OCI-LY3 (cell line): ENCODE results near the gene NR5A2.

Source experiments
- CTCF ChIP-seq: fragments of 200-600, 300-600 bp; sonication (generic); IDR thresholded peaks from 2 replicates; pipeline ENCODE4 v1.5.1; 2014; ENCODE audit warnings: antibody characterized with exemption, low read length, low read depth
- EZH2phosphoT487 ChIP-seq: fragments of 200-600 bp; shearing (Covaris generic); IDR thresholded peaks from 2 replicates; pipeline ENCODE4 v1.6.1; 2018; ENCODE audit warnings: antibody characterized with exemption, mixed run types, low read depth

GRCh38 chr1:200166411-200166810 lies 138.9 kb downstream of the NR5A2 start:
- TF ChIP-seq CTCF (no peak), EZH2phosphoT487 (no peak)
